ENCODE data around the gene TMEM214.

DNA sequence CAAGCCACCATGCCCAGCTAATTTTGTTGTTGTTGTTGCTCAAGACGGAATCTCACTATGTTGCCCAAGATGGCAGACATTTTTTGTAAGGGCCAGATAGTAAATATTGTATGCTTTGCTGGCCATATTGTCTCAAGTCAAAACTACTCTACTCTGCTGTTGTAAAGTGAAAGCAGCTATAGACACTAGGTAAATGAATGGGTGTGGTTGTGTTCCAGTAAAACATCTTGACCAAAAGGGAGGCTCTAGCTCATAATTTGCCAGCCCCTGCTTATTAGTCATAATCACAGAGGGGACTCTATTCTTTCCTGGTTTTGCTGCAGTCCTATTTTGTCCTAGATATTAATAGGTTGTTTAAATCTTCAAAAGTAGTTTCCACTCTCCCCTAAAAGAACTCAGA, 37.8 kb upstream of the TMEM214 start:
- TF ChIP-seq, protein P1, sequence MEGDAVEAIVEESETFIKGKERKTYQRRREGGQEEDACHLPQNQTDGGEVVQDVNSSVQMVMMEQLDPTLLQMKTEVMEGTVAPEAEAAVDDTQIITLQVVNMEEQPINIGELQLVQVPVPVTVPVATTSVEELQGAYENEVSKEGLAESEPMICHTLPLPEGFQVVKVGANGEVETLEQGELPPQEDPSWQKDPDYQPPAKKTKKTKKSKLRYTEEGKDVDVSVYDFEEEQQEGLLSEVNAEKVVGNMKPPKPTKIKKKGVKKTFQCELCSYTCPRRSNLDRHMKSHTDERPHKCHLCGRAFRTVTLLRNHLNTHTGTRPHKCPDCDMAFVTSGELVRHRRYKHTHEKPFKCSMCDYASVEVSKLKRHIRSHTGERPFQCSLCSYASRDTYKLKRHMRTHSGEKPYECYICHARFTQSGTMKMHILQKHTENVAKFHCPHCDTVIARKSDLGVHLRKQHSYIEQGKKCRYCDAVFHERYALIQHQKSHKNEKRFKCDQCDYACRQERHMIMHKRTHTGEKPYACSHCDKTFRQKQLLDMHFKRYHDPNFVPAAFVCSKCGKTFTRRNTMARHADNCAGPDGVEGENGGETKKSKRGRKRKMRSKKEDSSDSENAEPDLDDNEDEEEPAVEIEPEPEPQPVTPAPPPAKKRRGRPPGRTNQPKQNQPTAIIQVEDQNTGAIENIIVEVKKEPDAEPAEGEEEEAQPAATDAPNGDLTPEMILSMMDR (IDR thresholded peaks at IDR 0.05): no peak
- TF ChIP-seq POLR2AphosphoS5 (IDR thresholded peaks at IDR 0.05) (no peak), POLR2A (IDR thresholded peaks at IDR 0.05) (no peak), EP300 (IDR thresholded peaks at IDR 0.05) (no peak)

All from stomach (tissue), 4 donors.